ENCODE measurements around the gene CAPN13. TPM values are rescaled to one million over a fixed set of nuclear protein-coding genes. Genes with fewer than 3 reads are reported as not detected.

CAPN13 gene
- total and polyA plus RNA-seq, 10 of the 15 experiments (the other 5 are each of a cell fraction or from before 2014, with no cell fraction given), result 0.03 to 0.10 (median 0.06) TPM; not detected in 7

- TF ChIP-seq, protein P1, sequence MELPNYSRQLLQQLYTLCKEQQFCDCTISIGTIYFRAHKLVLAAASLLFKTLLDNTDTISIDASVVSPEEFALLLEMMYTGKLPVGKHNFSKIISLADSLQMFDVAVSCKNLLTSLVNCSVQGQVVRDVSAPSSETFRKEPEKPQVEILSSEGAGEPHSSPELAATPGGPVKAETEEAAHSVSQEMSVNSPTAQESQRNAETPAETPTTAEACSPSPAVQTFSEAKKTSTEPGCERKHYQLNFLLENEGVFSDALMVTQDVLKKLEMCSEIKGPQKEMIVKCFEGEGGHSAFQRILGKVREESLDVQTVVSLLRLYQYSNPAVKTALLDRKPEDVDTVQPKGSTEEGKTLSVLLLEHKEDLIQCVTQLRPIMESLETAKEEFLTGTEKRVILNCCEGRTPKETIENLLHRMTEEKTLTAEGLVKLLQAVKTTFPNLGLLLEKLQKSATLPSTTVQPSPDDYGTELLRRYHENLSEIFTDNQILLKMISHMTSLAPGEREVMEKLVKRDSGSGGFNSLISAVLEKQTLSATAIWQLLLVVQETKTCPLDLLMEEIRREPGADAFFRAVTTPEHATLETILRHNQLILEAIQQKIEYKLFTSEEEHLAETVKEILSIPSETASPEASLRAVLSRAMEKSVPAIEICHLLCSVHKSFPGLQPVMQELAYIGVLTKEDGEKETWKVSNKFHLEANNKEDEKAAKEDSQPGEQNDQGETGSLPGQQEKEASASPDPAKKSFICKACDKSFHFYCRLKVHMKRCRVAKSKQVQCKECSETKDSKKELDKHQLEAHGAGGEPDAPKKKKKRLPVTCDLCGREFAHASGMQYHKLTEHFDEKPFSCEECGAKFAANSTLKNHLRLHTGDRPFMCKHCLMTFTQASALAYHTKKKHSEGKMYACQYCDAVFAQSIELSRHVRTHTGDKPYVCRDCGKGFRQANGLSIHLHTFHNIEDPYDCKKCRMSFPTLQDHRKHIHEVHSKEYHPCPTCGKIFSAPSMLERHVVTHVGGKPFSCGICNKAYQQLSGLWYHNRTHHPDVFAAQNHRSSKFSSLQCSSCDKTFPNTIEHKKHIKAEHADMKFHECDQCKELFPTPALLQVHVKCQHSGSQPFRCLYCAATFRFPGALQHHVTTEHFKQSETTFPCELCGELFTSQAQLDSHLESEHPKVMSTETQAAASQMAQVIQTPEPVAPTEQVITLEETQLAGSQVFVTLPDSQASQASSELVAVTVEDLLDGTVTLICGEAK (IDR thresholded peaks at IDR 0.05; ENCODE audit: borderline replicate concordance), result no peak
- TF ChIP-seq BCL11A (IDR thresholded peaks at IDR 0.05; ENCODE audit: low read depth, low read length) (no peak), ETV6 (conservative IDR thresholded peaks at IDR 0.05 in 1 of 2, IDR thresholded peaks at IDR 0.05 in 1 of 2; ENCODE audit: borderline replicate concordance in 1 of 2, low read depth in 1 of 2) (no peak), HCFC1 (IDR thresholded peaks at IDR 0.05; ENCODE audit: low read length) (no peak)
- TF ChIP-seq, protein P2, sequence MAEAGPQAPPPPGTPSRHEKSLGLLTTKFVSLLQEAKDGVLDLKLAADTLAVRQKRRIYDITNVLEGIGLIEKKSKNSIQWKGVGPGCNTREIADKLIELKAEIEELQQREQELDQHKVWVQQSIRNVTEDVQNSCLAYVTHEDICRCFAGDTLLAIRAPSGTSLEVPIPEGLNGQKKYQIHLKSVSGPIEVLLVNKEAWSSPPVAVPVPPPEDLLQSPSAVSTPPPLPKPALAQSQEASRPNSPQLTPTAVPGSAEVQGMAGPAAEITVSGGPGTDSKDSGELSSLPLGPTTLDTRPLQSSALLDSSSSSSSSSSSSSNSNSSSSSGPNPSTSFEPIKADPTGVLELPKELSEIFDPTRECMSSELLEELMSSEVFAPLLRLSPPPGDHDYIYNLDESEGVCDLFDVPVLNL (IDR thresholded peaks at IDR 0.05; ENCODE audit: low read depth, low read length), result no peak
Observed at GRCh38 chr2:30747206-30747605, 60.0 kb downstream of the CAPN13 start (continued).

GRCh38 chr2:30744823-30745222 is 62.4 kb downstream of the CAPN13 start:
- ChIA-PET SMC1A (ENCODE audit: uncharacterized antibody, unreplicated experiment) (no interaction called here), POLR2A (no interaction called here), CTCF (no interaction called here), RAD21 (ENCODE audit: unreplicated experiment) (no interaction called here)
- in situ Hi-C loops (cut with MboI) (no loop called here), intact Hi-C loops (cut with micrococcal nuclease; ENCODE audit: unreplicated experiment) (no loop called here)
- no peak overlapping the region for H3K27ac ChIP-seq (ENCODE audit: control insufficient read depth, insufficient read depth)
- no peak overlapping the region for H3K4me3 ChIP-seq
- no peaks in the 10 kb centered on the region for H3K4me1 ChIP-seq (ENCODE audit: control insufficient read depth, insufficient read depth, low read length)
- H2AFZ ChIP-seq (ENCODE audit: control insufficient read depth, low read depth, low read length), result no peak overlapping the region
- no peak for ATAC-seq
- H4K20me1 ChIP-seq (ENCODE audit: control insufficient read depth, insufficient read depth), result no peaks in the 10 kb centered on the region
- BruUV-seq (replicated peaks), result no TSS peak
- H3K9ac ChIP-seq (ENCODE audit: control insufficient read depth, insufficient read depth, low read length), result no peak overlapping the region
- no peak for DNase-seq (ENCODE audit: low read depth, low spot score)
- no peaks in the 10 kb centered on the region; a peak in 2 of 4 replicates for H3K27me3 ChIP-seq (replicated peaks in 1 of 2; ENCODE audit: control insufficient read depth in 2 of 2, insufficient read depth in 2 of 2, low read length in 1 of 2)
- no peak overlapping the region for H3K4me2 ChIP-seq (ENCODE audit: control insufficient read depth, insufficient read depth)
- FAIRE-seq, result no peak
- no peaks in the 10 kb centered on the region for H3K9me3 ChIP-seq (replicated peaks; ENCODE audit: control insufficient read depth, insufficient read depth, low read length)
- 0% methylated on average over 2 of the region's 2 CpGs for WGBS (ENCODE audit: insufficient coverage, insufficient replicate concordance, low lambda C conversion rate, missing lambda C conversion rate)
- no peaks in the 10 kb centered on the region for H3K36me3 ChIP-seq (ENCODE audit: control insufficient read depth in 2 of 2, insufficient read depth in 2 of 2, low read length in 1 of 2)
- no peaks in the 10 kb centered on the region for H3K79me2 ChIP-seq (ENCODE audit: control insufficient read depth, insufficient read depth, low read length)
- no peak for TF ChIP-seq RB1 (IDR thresholded peaks at IDR 0.05; ENCODE audit: borderline replicate concordance)
- TF ChIP-seq HDAC6 (IDR thresholded peaks at IDR 0.05; ENCODE audit: unreplicated experiment), result no peak
- TF ChIP-seq BCL11A (IDR thresholded peaks at IDR 0.05; ENCODE audit: low read depth, low read length), result no peak
- no peak for TF ChIP-seq HSF1 (IDR thresholded peaks at IDR 0.05; ENCODE audit: low read depth, low read length)
- no peak for TF ChIP-seq RELA (IDR thresholded peaks at IDR 0.05; ENCODE audit: borderline replicate concordance, partially characterized antibody)
- no peak for TF ChIP-seq CBX3 (IDR thresholded peaks at IDR 0.05; ENCODE audit: borderline replicate concordance, low read depth)
- TF ChIP-seq MEF2A (IDR thresholded peaks at IDR 0.05; ENCODE audit: insufficient read depth, low read depth, low read length), result no peak
- no peak for TF ChIP-seq JUNB (IDR thresholded peaks at IDR 0.05)
- TF ChIP-seq ATF2 (IDR thresholded peaks at IDR 0.05; ENCODE audit: low read length), result no peak
- no peak for TF ChIP-seq RAD21 (IDR thresholded peaks at IDR 0.05; ENCODE audit: insufficient read depth, low read depth, low read length)

All from GM12878 (cell line).